DND-41 (cell line): ENCODE measurements around the gene SLC16A11.

Experiments used
- CTCF ChIP-seq: IDR thresholded peaks from 2 replicates; pipeline ENCODE4 v1.5.1; 2012; ENCODE audit warnings: borderline replicate concordance, low read length, moderate library complexity, mild to moderate bottlenecking; ENCODE audit not compliant: poor library complexity, severe bottlenecking; ENCODE audit errors: extremely low read depth
- EZH2 ChIP-seq: IDR thresholded peaks from 3 replicates; pipeline ENCODE4 v1.6.1; 2012; ENCODE audit warnings: borderline replicate concordance, low read depth, mild to moderate bottlenecking, moderate library complexity, low read length, inconsistent platforms; ENCODE audit not compliant: severe bottlenecking

GRCh38 chr17:7029096-7029495, 14.8 kb downstream of the SLC16A11 start:
- TF ChIP-seq CTCF = no peak
- no peak for TF ChIP-seq EZH2
